WTC11 (cell line): ENCODE data around the gene HELZ. TPM values are rescaled to one million over a fixed set of nuclear protein-coding genes. Genes with fewer than 3 reads are reported as not detected.

Experiments
- ATAC-seq: fragments of 200-7000 bp; cut with Tn5 transposase; 2 replicates; pipeline ENCODE4 v1.10.0; 2021; ENCODE audit warnings: mild to moderate bottlenecking, moderate library complexity
- CTCF ChIA-PET: fragments of 300-600 bp; sonication (Branson Sonifier 250); formaldehyde crosslinking; loops from one replicate; lab custom pipeline; 2021; ENCODE audit warnings: antibody characterized with exemption; lab: Charles Lee
- POLR2A ChIA-PET: fragments of 350-600 bp; sonication (Branson Sonifier 250); formaldehyde crosslinking; loops from one replicate; lab custom pipeline; 2021; ENCODE audit warnings: antibody characterized with exemption; lab: Charles Lee
- DNase-seq: peaks from one replicate; pipeline ENCODE4 v3.0.0; 2021; ENCODE audit warnings: low spot score
- H3K27ac Mint-ChIP-seq: 2 replicates; pipeline ENCODE4 v1.8.0; 2021; ENCODE audit warnings: mixed read lengths
- H3K27me3 Mint-ChIP-seq: 2 replicates; pipeline ENCODE4 v1.8.0; 2021; ENCODE audit warnings: low read depth, mild to moderate bottlenecking, moderate library complexity, mixed read lengths
- H3K36me3 Mint-ChIP-seq: 2 replicates; pipeline ENCODE4 v1.8.0; 2021; ENCODE audit warnings: mixed read lengths
- H3K4me1 Mint-ChIP-seq: 2 replicates; pipeline ENCODE4 v1.8.0; 2022; ENCODE audit warnings: mixed read lengths
- H3K4me3 Mint-ChIP-seq: 2 replicates; pipeline ENCODE4 v1.8.0; 2021; ENCODE audit warnings: mild to moderate bottlenecking, moderate library complexity, mixed read lengths
- H3K9me3 Mint-ChIP-seq: 2 replicates; pipeline ENCODE4 v1.8.0; 2021; ENCODE audit warnings: mixed read lengths
- AFF4 ChIP-seq: sonication (generic); formaldehyde crosslinking; IDR thresholded peaks from 2 replicates; pipeline ENCODE4 v1.8.1; 2023; ENCODE audit warnings: mild to moderate bottlenecking, missing genetic modification reagents, borderline replicate concordance
- ATF3 ChIP-seq: sonication (generic); formaldehyde crosslinking; conservative IDR thresholded peaks from 2 replicates; pipeline ENCODE4 v1.8.1; 2022; ENCODE audit warnings: mild to moderate bottlenecking, missing genetic modification reagents
- CDX4 ChIP-seq: fragments of 250-450 bp; sonication (Bioruptor Pico); IDR thresholded peaks from 2 replicates; pipeline ENCODE4 v1.9.0; 2021; ENCODE audit warnings: moderate library complexity, mild to moderate bottlenecking, inconsistent platforms, borderline replicate concordance
- CREM ChIP-seq: sonication (generic); formaldehyde crosslinking; IDR thresholded peaks from 2 replicates; pipeline ENCODE4 v1.8.1; 2022; ENCODE audit warnings: mild to moderate bottlenecking, missing genetic modification reagents, moderate library complexity
- HMGXB4 ChIP-seq: sonication (generic); formaldehyde crosslinking; IDR thresholded peaks from 2 replicates; pipeline ENCODE4 v1.8.1; 2023; ENCODE audit warnings: mild to moderate bottlenecking, moderate library complexity, missing genetic modification reagents
- MAX ChIP-seq: sonication (generic); formaldehyde crosslinking; IDR thresholded peaks from 2 replicates; pipeline ENCODE4 v1.8.0; 2022; ENCODE audit warnings: mild to moderate bottlenecking, missing genetic modification reagents
- NFATC4 ChIP-seq: fragments of 250-450 bp; sonication (Bioruptor Pico); IDR thresholded peaks from 2 replicates; pipeline ENCODE4 v1.9.0; 2021; ENCODE audit warnings: mild to moderate bottlenecking
- OVOL2 ChIP-seq: fragments of 250-450 bp; sonication (Bioruptor Pico); IDR thresholded peaks from 2 replicates; pipeline ENCODE4 v1.9.0; 2021; ENCODE audit warnings: mild to moderate bottlenecking, borderline replicate concordance
- SMAD3 ChIP-seq: sonication (generic); formaldehyde crosslinking; IDR thresholded peaks from 2 replicates; pipeline ENCODE4 v1.8.0; 2022; ENCODE audit warnings: missing genetic modification reagents, mild to moderate bottlenecking, borderline replicate concordance
- SP1 ChIP-seq: sonication (generic); formaldehyde crosslinking; conservative IDR thresholded peaks from 2 replicates; pipeline ENCODE4 v1.8.1; 2022; ENCODE audit warnings: missing genetic modification reagents
- ZMAT4 ChIP-seq: fragments of 250-450 bp; sonication (Bioruptor Pico); IDR thresholded peaks from 2 replicates; pipeline ENCODE4 v1.9.0; 2021; ENCODE audit warnings: mild to moderate bottlenecking
- ZNF232 ChIP-seq: sonication (generic); formaldehyde crosslinking; IDR thresholded peaks from 2 replicates; pipeline ENCODE4 v1.8.0; 2022; ENCODE audit warnings: mild to moderate bottlenecking, missing genetic modification reagents
- ZNF317 ChIP-seq: sonication (generic); formaldehyde crosslinking; IDR thresholded peaks from 2 replicates; pipeline ENCODE4 v1.8.1; 2023; ENCODE audit warnings: low read depth, mild to moderate bottlenecking, moderate library complexity, missing genetic modification reagents, borderline replicate concordance
- ZNF416 ChIP-seq: fragments of 250-450 bp; sonication (Bioruptor Pico); IDR thresholded peaks from 2 replicates; pipeline ENCODE4 v1.9.0; 2021; ENCODE audit warnings: mild to moderate bottlenecking, inconsistent platforms
- ZNF423 ChIP-seq: fragments of 250-450 bp; sonication (Bioruptor Pico); IDR thresholded peaks from 2 replicates; pipeline ENCODE4 v2.1.2; 2022; ENCODE audit warnings: mild to moderate bottlenecking, moderate library complexity
- ZSCAN18 ChIP-seq: fragments of 250-450 bp; sonication (Bioruptor Pico); IDR thresholded peaks from 2 replicates; pipeline ENCODE4 v2.1.2; 2022; ENCODE audit warnings: mild to moderate bottlenecking, moderate library complexity
- total RNA-seq: library from RNA; stranded (reverse); gene quantifications from 3 replicates; pipeline ENCODE4 v1.2.3, GENCODE V29; 2021
- TF ChIP-seq, protein P1 (sequence below): sonication (generic); formaldehyde crosslinking; IDR thresholded peaks from 2 replicates; pipeline ENCODE4 v1.8.0; 2023; ENCODE audit warnings: mild to moderate bottlenecking, missing genetic modification reagents

Gene HELZ
- total RNA-seq, 1 experiment from 2014 or later, result 49.1 TPM

- no peak for TF ChIP-seq HMGXB4 (CRISPR knock-in tag)
- TF ChIP-seq ZSCAN18, result no peak
- TF ChIP-seq CREM (CRISPR knock-in tag), result no peak
- TF ChIP-seq ZMAT4 (CRISPR knock-in tag), result no peak
- no peak for TF ChIP-seq OVOL2 (CRISPR knock-in tag)
- no peak for TF ChIP-seq ZNF232 (CRISPR knock-in tag)
Observed at GRCh38 chr17:67187927-67188326, 57.1 kb downstream of the HELZ start (continued).

DNA sequence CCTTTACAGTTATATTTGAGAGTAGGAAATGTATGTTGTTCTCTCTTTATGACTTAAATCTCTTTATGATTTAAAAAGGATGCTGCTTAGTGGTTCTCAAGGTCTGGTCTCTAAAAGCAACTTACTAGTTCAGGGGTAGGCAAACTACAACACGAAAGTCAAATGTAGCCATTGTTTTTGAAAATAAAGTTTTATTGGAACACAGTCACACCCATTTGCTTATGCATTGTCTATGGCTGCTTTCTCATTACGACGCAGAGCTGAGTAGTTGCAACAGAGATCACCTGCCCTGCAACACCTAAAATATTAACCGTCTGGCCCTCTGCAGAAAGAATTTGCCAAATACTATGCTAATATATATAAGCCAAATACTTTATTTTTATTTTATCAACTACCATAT lies 58.2 kb downstream of the HELZ start:
- Mint-ChIP-seq H3K27me3 (no peaks in the 10 kb centered on the region), H3K27ac (no peak overlapping the region), H3K36me3 (peaks cover 4% of the 10 kb centered on the region), H3K9me3 (no peaks in the 10 kb centered on the region), H3K4me3 (no peak overlapping the region), H3K4me1 (no peaks in the 10 kb centered on the region)
- POLR2A ChIA-PET, result interaction anchor here (0.6 kb wide), 1 partner anchor 88 kb away, joined by 3 read pairs; no protein-coding TSS in a partner anchor
- CTCF ChIA-PET, result no interaction called here
- DNase-seq (no peak), ATAC-seq (no peak)
- TF ChIP-seq ZNF317 (CRISPR knock-in tag) (no peak), AFF4 (CRISPR knock-in tag) (no peak), ATF3 (no peak), NFATC4 (CRISPR knock-in tag) (no peak), SMAD3 (CRISPR knock-in tag) (no peak)

DNA sequence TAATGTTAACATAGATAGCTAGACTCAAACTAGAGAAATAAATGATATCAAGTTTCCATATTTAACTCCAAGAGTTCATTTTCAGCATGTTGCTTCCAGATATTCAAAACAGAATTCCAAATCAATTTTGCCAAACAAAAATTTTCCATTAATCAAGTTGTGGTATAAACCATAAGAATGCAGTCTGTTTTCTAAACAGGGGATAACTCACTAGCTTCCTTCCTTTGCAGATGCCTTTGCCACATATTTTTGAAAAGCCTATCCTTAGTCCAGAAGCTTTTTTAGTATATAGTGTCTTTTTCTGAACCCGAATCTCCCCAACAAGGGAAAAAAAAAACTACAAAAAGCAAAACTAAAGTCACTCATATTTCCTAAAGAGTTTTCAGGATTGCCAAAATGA lies 61.5 kb downstream of the HELZ start:
- no peak overlapping the region for H3K4me3 Mint-ChIP-seq
- H3K27me3 Mint-ChIP-seq, result no peaks in the 10 kb centered on the region
- DNase-seq, result no peak
- CTCF ChIA-PET, result interaction anchor here (1.5 kb wide), 1 partner anchor 17 kb away, joined by 3 read pairs; no protein-coding TSS in a partner anchor
- H3K27ac Mint-ChIP-seq, result no peak overlapping the region
- peaks cover 6% of the 10 kb centered on the region for H3K36me3 Mint-ChIP-seq
- no peaks in the 10 kb centered on the region for H3K4me1 Mint-ChIP-seq
- no peak for ATAC-seq
- no peaks in the 10 kb centered on the region for H3K9me3 Mint-ChIP-seq
- POLR2A ChIA-PET, result no interaction called here
- TF ChIP-seq, protein P1, sequence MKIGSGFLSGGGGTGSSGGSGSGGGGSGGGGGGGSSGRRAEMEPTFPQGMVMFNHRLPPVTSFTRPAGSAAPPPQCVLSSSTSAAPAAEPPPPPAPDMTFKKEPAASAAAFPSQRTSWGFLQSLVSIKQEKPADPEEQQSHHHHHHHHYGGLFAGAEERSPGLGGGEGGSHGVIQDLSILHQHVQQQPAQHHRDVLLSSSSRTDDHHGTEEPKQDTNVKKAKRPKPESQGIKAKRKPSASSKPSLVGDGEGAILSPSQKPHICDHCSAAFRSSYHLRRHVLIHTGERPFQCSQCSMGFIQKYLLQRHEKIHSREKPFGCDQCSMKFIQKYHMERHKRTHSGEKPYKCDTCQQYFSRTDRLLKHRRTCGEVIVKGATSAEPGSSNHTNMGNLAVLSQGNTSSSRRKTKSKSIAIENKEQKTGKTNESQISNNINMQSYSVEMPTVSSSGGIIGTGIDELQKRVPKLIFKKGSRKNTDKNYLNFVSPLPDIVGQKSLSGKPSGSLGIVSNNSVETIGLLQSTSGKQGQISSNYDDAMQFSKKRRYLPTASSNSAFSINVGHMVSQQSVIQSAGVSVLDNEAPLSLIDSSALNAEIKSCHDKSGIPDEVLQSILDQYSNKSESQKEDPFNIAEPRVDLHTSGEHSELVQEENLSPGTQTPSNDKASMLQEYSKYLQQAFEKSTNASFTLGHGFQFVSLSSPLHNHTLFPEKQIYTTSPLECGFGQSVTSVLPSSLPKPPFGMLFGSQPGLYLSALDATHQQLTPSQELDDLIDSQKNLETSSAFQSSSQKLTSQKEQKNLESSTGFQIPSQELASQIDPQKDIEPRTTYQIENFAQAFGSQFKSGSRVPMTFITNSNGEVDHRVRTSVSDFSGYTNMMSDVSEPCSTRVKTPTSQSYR (CRISPR knock-in tag), result no peak
- TF ChIP-seq CDX4 (CRISPR knock-in tag) (no peak), MAX (CRISPR knock-in tag) (no peak), ZNF416 (CRISPR knock-in tag) (no peak), SP1 (CRISPR knock-in tag) (no peak), ZNF423 (CRISPR knock-in tag) (no peak)
